HEK293T (cell line): ENCODE results near the gene KDELR3.
A peak's percentile ranks its signal among the peaks of the same experiment; 100 is the strongest.

Source experiments
- CTCF ChIA-PET: fragments of 350-600 bp; formaldehyde crosslinking; extraction: SDS; loops from one replicate; lab custom pipeline; 2021; ENCODE audit warnings: antibody characterized with exemption, inconsistent platforms; lab: Yijun Ruan, JAX
- POLR2A ChIA-PET: fragments of 350-600 bp; formaldehyde crosslinking; extraction: SDS; loops from one replicate; lab custom pipeline; 2020; ENCODE audit warnings: antibody characterized with exemption, inconsistent platforms; lab: Yijun Ruan, JAX
- DNase-seq: peaks from one replicate; pipeline ENCODE4 v3.0.0; 2012; ENCODE audit warnings: mixed read lengths; ENCODE audit errors: extremely low spot score
- ARNT ChIP-seq: fragments of 450-650 bp; IDR thresholded peaks from 2 replicates; pipeline ENCODE4 v1.6.1; 2017; ENCODE audit warnings: mild to moderate bottlenecking
- BHLHE40 ChIP-seq: fragments of 450-650 bp; IDR thresholded peaks from 2 replicates; pipeline ENCODE4 v1.6.1; 2016; ENCODE audit warnings: mild to moderate bottlenecking, moderate library complexity, borderline replicate concordance
- CTBP1 ChIP-seq: fragments of 450-650 bp; IDR thresholded peaks from 2 replicates; pipeline ENCODE4 v1.6.1; 2016; ENCODE audit warnings: borderline replicate concordance
- ELF4 ChIP-seq: fragments of 450-650 bp; IDR thresholded peaks from 2 replicates; pipeline ENCODE4 v1.6.1; 2017; ENCODE audit warnings: antibody characterized with exemption
- FOXA1 ChIP-seq: fragments of 450-650 bp; IDR thresholded peaks from 2 replicates; pipeline ENCODE4 v1.6.1; 2016; ENCODE audit warnings: mild to moderate bottlenecking
- FOXK2 ChIP-seq: fragments of 450-650 bp; IDR thresholded peaks from 2 replicates; pipeline ENCODE4 v1.6.1; 2016; ENCODE audit warnings: mild to moderate bottlenecking
- FOXM1 ChIP-seq: fragments of 450-650 bp; IDR thresholded peaks from 2 replicates; pipeline ENCODE4 v1.6.1; 2017; ENCODE audit warnings: mild to moderate bottlenecking, borderline replicate concordance
- HDGF ChIP-seq: fragments of 450-650 bp; IDR thresholded peaks from 2 replicates; pipeline ENCODE4 v1.6.1; 2017; ENCODE audit warnings: antibody characterized with exemption, borderline replicate concordance
- L3MBTL2 ChIP-seq: fragments of 450-650 bp; conservative IDR thresholded peaks from 2 replicates; pipeline ENCODE4 v1.6.1; 2016; ENCODE audit warnings: mild to moderate bottlenecking
- LEF1 ChIP-seq: fragments of 450-650 bp; IDR thresholded peaks from 2 replicates; pipeline ENCODE4 v1.6.1; 2017; ENCODE audit warnings: mild to moderate bottlenecking, borderline replicate concordance
- NFRKB ChIP-seq: fragments of 450-650 bp; IDR thresholded peaks from 2 replicates; pipeline ENCODE4 v1.6.1; 2016; ENCODE audit warnings: mild to moderate bottlenecking, moderate library complexity
- SP1 ChIP-seq: fragments of 450-650 bp; IDR thresholded peaks from 2 replicates; pipeline ENCODE4 v1.6.1; 2017
- SUZ12 ChIP-seq: fragments of 450-650 bp; IDR thresholded peaks from 2 replicates; pipeline ENCODE4 v1.6.1; 2016; ENCODE audit warnings: mild to moderate bottlenecking
- TARDBP ChIP-seq: fragments of 450-650 bp; IDR thresholded peaks from 2 replicates; pipeline ENCODE4 v1.6.1; 2016
- ZNF384 ChIP-seq: fragments of 450-650 bp; IDR thresholded peaks from 2 replicates; pipeline ENCODE4 v1.6.1; 2016
- TF ChIP-seq, protein P1 (sequence below): fragments of 450-650 bp; IDR thresholded peaks from 2 replicates; pipeline ENCODE4 v1.6.1; 2016

The KDELR3 gene

GRCh38 chr22:38442967-38443627 lies 24.8 kb upstream of the KDELR3 start:
- TF ChIP-seq CTBP1: no peak
- TF ChIP-seq ARNT: no peak
- TF ChIP-seq BHLHE40: no peak
- no peak for DNase-seq
- ChIA-PET POLR2A (interaction anchor here (0.5 to 1.6 kb wide), 4 partner anchors 10 to 45 kb away, joined by 3 to 6 read pairs (median 3); no protein-coding TSS in a partner anchor), CTCF (no interaction called here)

- TF ChIP-seq HDGF (0 out of 2 replicates have a peak, but pooled peaks have one; percentile 27), L3MBTL2 (no peak), ARNT (no peak)
- CTCF ChIA-PET: no interaction called here
- DNase-seq: no peak
- POLR2A ChIA-PET: interaction anchor here (1.6 kb wide), 1 partner anchor 45 kb away, joined by 6 read pairs; no protein-coding TSS in a partner anchor
Measured at GRCh38 chr22:38443628-38444521, 24.0 kb upstream of the KDELR3 start.

DNA sequence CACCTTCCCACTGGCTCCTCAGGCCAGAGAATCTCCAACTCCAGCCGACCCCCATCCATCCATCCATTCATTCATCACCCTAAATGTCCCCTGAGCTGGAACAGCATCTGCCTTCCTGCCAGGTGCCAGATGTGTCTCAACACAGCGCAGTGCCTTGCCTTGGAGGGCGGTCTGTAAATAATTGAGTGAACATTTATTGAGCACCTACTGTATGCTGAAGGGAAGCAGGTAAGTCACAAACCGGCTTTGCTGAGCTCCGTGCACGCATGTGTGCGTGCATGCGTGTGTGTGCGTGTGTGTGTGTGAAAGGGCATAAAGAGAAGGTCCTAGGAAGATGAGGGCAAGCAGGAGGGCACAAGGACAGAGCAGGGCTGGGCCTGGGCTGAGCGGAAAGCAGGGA lies 23.1 kb upstream of the KDELR3 start:
- TF ChIP-seq ELF4 (no peak), TARDBP (no peak), ZNF384 (no peak), BHLHE40 (no peak), HDGF (no peak), ARNT (no peak)
- TF ChIP-seq, protein P1, sequence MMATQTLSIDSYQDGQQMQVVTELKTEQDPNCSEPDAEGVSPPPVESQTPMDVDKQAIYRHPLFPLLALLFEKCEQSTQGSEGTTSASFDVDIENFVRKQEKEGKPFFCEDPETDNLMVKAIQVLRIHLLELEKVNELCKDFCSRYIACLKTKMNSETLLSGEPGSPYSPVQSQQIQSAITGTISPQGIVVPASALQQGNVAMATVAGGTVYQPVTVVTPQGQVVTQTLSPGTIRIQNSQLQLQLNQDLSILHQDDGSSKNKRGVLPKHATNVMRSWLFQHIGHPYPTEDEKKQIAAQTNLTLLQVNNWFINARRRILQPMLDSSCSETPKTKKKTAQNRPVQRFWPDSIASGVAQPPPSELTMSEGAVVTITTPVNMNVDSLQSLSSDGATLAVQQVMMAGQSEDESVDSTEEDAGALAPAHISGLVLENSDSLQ: no peak
- CTCF ChIA-PET: interaction anchor here (1.5 kb wide), 1 partner anchor 9 kb away, joined by 6 read pairs; no protein-coding TSS in a partner anchor
- no peak for DNase-seq
- POLR2A ChIA-PET: interaction anchor here (1.4 to 1.5 kb wide), 2 partner anchors 16 to 28 kb away, joined by 3 read pairs; no protein-coding TSS in a partner anchor

DNA sequence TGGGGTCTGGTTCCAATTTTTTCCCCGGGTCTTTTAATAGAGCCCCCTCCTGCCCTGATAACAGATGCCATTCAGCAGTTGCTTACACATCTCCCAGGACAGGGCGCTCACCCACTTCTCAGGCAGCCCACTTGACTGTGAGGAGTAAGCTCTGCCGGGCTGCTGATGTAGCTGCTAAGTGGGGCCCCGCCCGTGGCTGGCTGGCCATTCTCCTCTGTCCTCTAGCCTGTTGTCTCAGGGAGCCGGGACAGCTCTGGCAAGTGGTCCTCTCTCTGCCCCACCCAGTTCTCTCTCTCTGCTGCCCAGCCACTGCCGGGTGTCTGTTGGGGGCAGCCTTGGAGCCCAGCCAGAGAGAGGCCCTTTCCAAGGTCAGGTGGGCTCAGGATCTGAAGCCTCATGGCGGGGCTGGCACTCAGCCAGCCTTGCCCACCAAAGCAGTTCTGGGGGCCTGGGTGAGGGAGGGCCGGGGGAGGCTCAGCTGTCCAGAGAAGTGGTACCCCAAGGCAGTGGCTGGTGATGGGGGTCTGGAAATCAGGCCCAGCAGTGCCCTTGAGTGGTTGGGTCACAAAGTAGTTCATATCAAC lies 21.8 kb upstream of the KDELR3 start:
- ChIA-PET POLR2A (interaction anchor here (0.6 to 1.5 kb wide), 4 partner anchors 11 to 30 kb away, joined by 3 to 5 read pairs (median 3); no protein-coding TSS in a partner anchor), CTCF (interaction anchor here (1.5 to 2.0 kb wide), 2 partner anchors 10 to 11 kb away, joined by 6 read pairs; no protein-coding TSS in a partner anchor)
- TF ChIP-seq ARNT (no peak), BHLHE40 (no peak), LEF1 (no peak), FOXM1 (no peak), ELF4 (no peak), FOXA1 (no peak), HDGF (no peak), FOXK2 (no peak), NFRKB (no peak), SP1 (no peak)
- TF ChIP-seq, protein P1: no peak
- no peak for DNase-seq

GRCh38 chr22:38448945-38449745 lies 18.8 kb upstream of the KDELR3 start:
- no peak for DNase-seq
- TF ChIP-seq SP1: no peak
- no peak for TF ChIP-seq ARNT
- no peak for TF ChIP-seq ELF4
- no peak for TF ChIP-seq TARDBP
- TF ChIP-seq FOXK2: no peak
- TF ChIP-seq FOXA1: no peak
- no peak for TF ChIP-seq HDGF
- no peak for TF ChIP-seq CTBP1
- no peak for TF ChIP-seq LEF1
- no peak for TF ChIP-seq FOXM1
- no peak for TF ChIP-seq L3MBTL2
- no peak for TF ChIP-seq BHLHE40
- TF ChIP-seq, protein P1: no peak
- no peak for TF ChIP-seq NFRKB
- no peak for TF ChIP-seq SUZ12
- POLR2A ChIA-PET: interaction anchor here (0.7 to 1.7 kb wide), 5 partner anchors 13 to 58 kb away, joined by 3 to 5 read pairs (median 4); no protein-coding TSS in a partner anchor
- CTCF ChIA-PET: interaction anchor here (0.9 kb wide), 1 partner anchor 35 kb away, joined by 3 read pairs; no protein-coding TSS in a partner anchor
